Heart left ventricle (tissue), 16 donors: ENCODE measurements around the gene TMEM178B. TPM values are rescaled to one million over a fixed set of nuclear protein-coding genes. Genes with fewer than 3 reads are reported as not detected.
A peak's percentile ranks its signal among the peaks of the same experiment; 100 is the strongest.

Experiments used
- ATAC-seq, 4 donors: fragments of 200-7000 bp; cut with Tn5 transposase; one replicate each; pipeline ENCODE4 v1.9.1; 2020 to 2022; ENCODE audit warnings: moderate library complexity in 4 of 4, mild to moderate bottlenecking in 3 of 4, moderate number of reproducible peaks in 1 of 4
- DNase-seq, 5 donors: peaks; one replicate each; pipeline ENCODE4 v3.0.0-alpha.2; 2020
- H3K27ac ChIP-seq, 12 donors: fragments of 200-600 bp; sonication (generic) in 4 of 12; one replicate each; pipeline versions ENCODE4 v1.5.0 to v1.8.0; 2016 to 2022; ENCODE audit warnings: mild to moderate bottlenecking in 2 of 12
- H3K27me3 ChIP-seq, 9 donors: fragments of 200-600 bp; sonication (generic) in 2 of 9; one replicate each; pipeline versions ENCODE4 v1.5.1 to v1.8.0; 2016 to 2022; ENCODE audit warnings: mild to moderate bottlenecking in 3 of 9
- H3K36me3 ChIP-seq, 9 donors: fragments of 200-600 bp; sonication (generic) in 2 of 9; one replicate each; pipeline versions ENCODE4 v1.5.0 to v1.8.0; 2018 to 2022; ENCODE audit warnings: mild to moderate bottlenecking in 2 of 9
- H3K4me1 ChIP-seq, 12 donors: fragments of 200-600 bp; sonication (generic) in 4 of 12; one replicate each; pipeline versions ENCODE4 v1.5.0 to v1.8.0; 2016 to 2022; ENCODE audit warnings: mild to moderate bottlenecking in 3 of 12
- H3K4me3 ChIP-seq, 12 donors: fragments of 200-600 bp; sonication (generic) in 4 of 12; one replicate each; pipeline versions ENCODE4 v1.5.0 to v1.8.0; 2017 to 2022; ENCODE audit warnings: mild to moderate bottlenecking in 9 of 12, moderate library complexity in 4 of 12
- H3K9me3 ChIP-seq, 12 donors: fragments of 200-600 bp; sonication (generic) in 4 of 12; one replicate each; pipeline versions ENCODE4 v1.5.0 to v1.8.0; 2016 to 2022; ENCODE audit warnings: mild to moderate bottlenecking in 1 of 12
- POLR2A ChIP-seq, 2 donors: fragments of 450-650 bp; IDR thresholded peaks; one replicate each; pipeline ENCODE4 v1.6.1; 2017; ENCODE audit warnings: antibody characterized with exemption in 2 of 2, mild to moderate bottlenecking in 2 of 2, moderate library complexity in 2 of 2
- WGBS, 4 donors: extraction: QIAGEN DNeasy Blood & Tissue Kit in 2 of 4; methylation state at CpG; one replicate each; pipeline versions ENCODE4 v1.1.5 to v1.1.7; 2013 to 2018; 5-methylcytosine and 5-hydroxymethylcytosine counted together
- intact Hi-C, 10 donors: fragments of 100-400 bp; cut with DNase I; formaldehyde crosslinking; loops; one replicate each; pipeline versions ENCODE4 v1.11.1 to v1.14.2; 2022
- polyA plus RNA-seq, 2 donors: library from polyadenylated mRNA; stranded (reverse); fragments of 200-250 nt; gene quantifications; one replicate each; pipeline ENCODE4 v1.2.3, GENCODE V29; 2013
- total RNA-seq, 9 donors: library from RNA; depleted of rRNA in 2 of 9; stranded (reverse); fragments of >200 nt in 2 of 9; fragmentation: NEBNext Ultra II Directional in 3 of 9; extraction: Animal tissue kit (Norgen Biotek cat#: 25700) in 3 of 9; gene quantifications; one replicate each; pipeline versions ENCODE4 v1.1.0 to v1.2.4, GENCODE V29; 2016 to 2023
- TF ChIP-seq, protein P1 (sequence below), 12 donors: fragments of 200-600 bp; sonication (generic) in 4 of 12; IDR thresholded peaks; one replicate each; pipeline versions ENCODE4 v1.5.0 to v1.8.0; 2018 to 2022; ENCODE audit warnings: antibody characterized with exemption in 12 of 12, mild to moderate bottlenecking in 5 of 12
- donor health status: ischemic (EF 13 %, LVEDD 7.1; RV severe dilation, severe dysfunction).
- donor health status: healthy with polysubstance abuse.
- donor health status: DM: no; HTN: yes; CAD: no.
- donor health status: DM: no; HTN: no; CAD: no.
- donor health status: ischemic (EF 25% LVEDD 6.9; RV normal size, moderate dysfunction).
- donor health status: ischemic (EF 25% LVEDD 5.7; RV mildly dilated, moderate dysfunction).
- donor health status: healthy.
- donor health status: DM: yes; HTN: yes; CAD: no.
- donor health status: ischemic (EF 35%, LVEDD 5.7; RV mildly dilated, moderate dysfunction).
- donor health status: nonischemic (EF 11% LVEDD 7.7; RV severe dilation, severe dysfunction).
- donor health status: DM: yes; HTN: yes; CAD: no.
- donor health status: PGD.
- donor health status: ischemic (EF 29% LVEDD 5.4; RV normal size, mild dysfunction).
- donor health status: nonischemic (EF 23%, LVEDD 6.1; RV moderate dilation, normal function).

The TMEM178B gene
- total and polyA plus RNA-seq, 11 donors = 1.2 to 58.5 (median 19.0) TPM

DNA sequence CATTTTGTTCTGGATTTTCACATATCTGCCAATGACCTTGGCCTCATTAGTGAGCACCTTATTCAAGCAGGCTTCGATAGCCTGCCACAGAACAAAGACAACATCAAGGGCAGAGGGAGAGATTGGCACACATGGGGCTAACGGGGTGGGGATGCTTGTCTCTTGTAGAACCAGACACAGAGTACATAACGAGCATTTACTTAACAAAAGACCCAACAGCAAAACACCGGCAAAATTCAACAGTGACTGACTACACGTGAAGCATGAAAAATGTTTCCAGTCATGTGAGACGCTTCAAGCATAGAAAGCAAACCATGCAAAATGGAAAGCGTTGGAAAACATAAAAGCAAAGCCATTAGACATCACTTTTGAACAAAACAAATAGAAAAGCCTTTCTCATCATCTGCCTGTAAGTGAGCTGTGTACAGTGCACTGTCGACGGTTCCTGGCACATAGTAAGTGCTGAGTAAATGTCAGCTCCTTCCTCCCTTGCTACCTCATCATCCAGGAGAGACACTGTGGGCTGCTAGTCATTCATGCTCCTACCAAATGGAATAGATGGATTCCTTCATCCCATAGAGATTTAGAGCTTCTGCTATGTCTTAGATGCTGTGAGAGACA lies 342.9 kb downstream of the TMEM178B start:
- no peak for TF ChIP-seq POLR2A (IDR thresholded peaks at IDR 0.05)
- TF ChIP-seq, protein P1, sequence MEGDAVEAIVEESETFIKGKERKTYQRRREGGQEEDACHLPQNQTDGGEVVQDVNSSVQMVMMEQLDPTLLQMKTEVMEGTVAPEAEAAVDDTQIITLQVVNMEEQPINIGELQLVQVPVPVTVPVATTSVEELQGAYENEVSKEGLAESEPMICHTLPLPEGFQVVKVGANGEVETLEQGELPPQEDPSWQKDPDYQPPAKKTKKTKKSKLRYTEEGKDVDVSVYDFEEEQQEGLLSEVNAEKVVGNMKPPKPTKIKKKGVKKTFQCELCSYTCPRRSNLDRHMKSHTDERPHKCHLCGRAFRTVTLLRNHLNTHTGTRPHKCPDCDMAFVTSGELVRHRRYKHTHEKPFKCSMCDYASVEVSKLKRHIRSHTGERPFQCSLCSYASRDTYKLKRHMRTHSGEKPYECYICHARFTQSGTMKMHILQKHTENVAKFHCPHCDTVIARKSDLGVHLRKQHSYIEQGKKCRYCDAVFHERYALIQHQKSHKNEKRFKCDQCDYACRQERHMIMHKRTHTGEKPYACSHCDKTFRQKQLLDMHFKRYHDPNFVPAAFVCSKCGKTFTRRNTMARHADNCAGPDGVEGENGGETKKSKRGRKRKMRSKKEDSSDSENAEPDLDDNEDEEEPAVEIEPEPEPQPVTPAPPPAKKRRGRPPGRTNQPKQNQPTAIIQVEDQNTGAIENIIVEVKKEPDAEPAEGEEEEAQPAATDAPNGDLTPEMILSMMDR (IDR thresholded peaks at IDR 0.05) = no peak
- Histone ChIP-seq H3K27ac (peak overlapping the region in 1 of 12 donors; percentile 11), H3K36me3 (no peaks in the 10 kb centered on the region), H3K4me3 (no peak overlapping the region), H3K27me3 (no peaks in the 10 kb centered on the region), H3K9me3 (no peaks in the 10 kb centered on the region), H3K4me1 (peaks cover 0 to 44% (median 0%) of the 10 kb centered on the region in 12 donors)
- intact Hi-C loops = no loop called here
- no peak for ATAC-seq
- DNase-seq = no peak
- 59 to 74% (median 69%) methylated on average over 9 of the region's 9 CpGs for WGBS, 4 donors

DNA sequence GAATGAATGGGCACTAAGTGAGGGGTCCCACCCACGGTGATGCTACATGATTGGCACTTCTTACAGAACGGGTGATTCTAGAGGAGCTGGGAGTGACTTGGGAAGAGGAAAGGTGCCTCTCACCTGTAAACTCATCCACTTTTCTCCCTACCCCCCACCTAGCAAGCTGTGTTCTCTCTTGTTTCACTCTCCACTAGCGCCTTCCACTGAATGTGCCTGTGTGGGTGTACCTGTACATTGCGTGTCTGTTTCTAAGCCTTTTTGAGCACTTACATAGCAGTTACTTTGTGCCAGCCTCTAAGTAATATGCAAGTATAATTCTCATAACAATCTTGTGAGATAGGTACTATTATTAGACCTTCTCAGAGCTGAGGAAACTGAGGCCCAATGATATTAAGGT lies 343.6 kb downstream of the TMEM178B start:
- Histone ChIP-seq H3K27ac (no peak overlapping the region), H3K36me3 (no peaks in the 10 kb centered on the region), H3K4me1 (peaks cover 0 to 44% (median 0%) of the 10 kb centered on the region in 12 donors), H3K4me3 (no peak overlapping the region), H3K27me3 (no peaks in the 10 kb centered on the region), H3K9me3 (no peaks in the 10 kb centered on the region)
- intact Hi-C loops = no loop called here
- 85 to 89% (median 87%) methylated on average over 4 of the region's 4 CpGs for WGBS, 4 donors
- TF ChIP-seq POLR2A (IDR thresholded peaks at IDR 0.05) = no peak
- TF ChIP-seq, protein P1 (IDR thresholded peaks at IDR 0.05) = no peak
- no peak for ATAC-seq
- no peak for DNase-seq

DNA sequence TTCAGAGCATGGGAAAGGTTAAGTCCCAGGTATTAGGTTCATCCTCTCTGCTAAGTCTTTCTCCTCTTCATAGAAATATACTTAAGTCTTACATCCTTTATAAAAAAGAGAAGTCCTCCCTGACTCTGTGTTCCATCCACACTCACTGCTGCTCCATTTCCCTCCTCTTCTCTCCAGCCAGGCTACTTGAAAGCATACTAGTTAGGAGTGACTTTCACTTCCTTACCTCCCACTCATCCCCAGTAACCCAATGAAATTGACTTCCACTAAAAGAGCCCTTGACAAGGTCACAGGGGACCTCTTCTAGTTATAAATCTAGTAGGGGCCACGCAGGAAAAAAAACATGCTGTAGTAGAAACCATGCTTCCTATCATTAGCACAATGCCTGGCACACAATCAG lies 344.2 kb downstream of the TMEM178B start:
- Histone ChIP-seq H3K27ac (no peak overlapping the region), H3K9me3 (no peaks in the 10 kb centered on the region), H3K27me3 (no peaks in the 10 kb centered on the region), H3K36me3 (no peaks in the 10 kb centered on the region), H3K4me1 (peaks cover 0 to 44% (median 0%) of the 10 kb centered on the region in 12 donors), H3K4me3 (no peak overlapping the region)
- no peak for DNase-seq
- TF ChIP-seq, protein P1 (IDR thresholded peaks at IDR 0.05) = no peak
- TF ChIP-seq POLR2A (IDR thresholded peaks at IDR 0.05) = no peak
- 70 to 78% (median 74%) methylated on average over 1 of the region's 1 CpG for WGBS, 4 donors
- ATAC-seq = no peak
- intact Hi-C loops = no loop called here

DNA sequence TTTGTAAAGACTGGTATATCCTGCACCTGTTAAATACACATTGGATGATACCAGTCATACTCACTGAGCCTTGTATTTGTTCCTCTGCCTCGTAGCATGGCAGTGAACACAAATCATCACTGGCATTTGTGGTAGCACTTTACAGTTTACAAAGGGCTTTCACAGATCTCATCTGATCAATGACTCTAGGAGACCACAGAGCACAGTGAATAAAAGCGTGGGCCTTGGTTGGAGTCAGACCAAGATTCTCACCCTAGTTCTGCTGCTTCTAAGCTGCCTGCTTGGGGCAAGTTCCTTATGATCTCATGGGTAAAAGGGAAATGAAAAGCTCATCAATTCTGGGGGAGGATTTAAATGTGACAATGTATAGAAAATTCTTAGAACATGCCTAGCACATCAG lies 347.4 kb downstream of the TMEM178B start:
- Histone ChIP-seq H3K9me3 (peaks cover 0 to under 1% (median 0%) of the 10 kb centered on the region in 12 donors), H3K27ac (no peak overlapping the region), H3K4me1 (peaks cover 0 to 25% (median 0%) of the 10 kb centered on the region in 12 donors), H3K27me3 (no peaks in the 10 kb centered on the region), H3K4me3 (no peak overlapping the region), H3K36me3 (no peaks in the 10 kb centered on the region)
- 66 to 84% (median 78%) methylated on average over 2 of the region's 2 CpGs for WGBS, 4 donors
- no peak for TF ChIP-seq POLR2A (IDR thresholded peaks at IDR 0.05)
- TF ChIP-seq, protein P1 (IDR thresholded peaks at IDR 0.05) = no peak
- no peak for ATAC-seq
- intact Hi-C loops = no loop called here
- DNase-seq = no peak
